Putamen (tissue), 1 donor: ENCODE measurements around the gene GPX7.

Experiments used
- DNase-seq: peaks from one replicate; pipeline ENCODE4 v3.0.0-alpha.2; 2016; ENCODE audit warnings: low spot score

GPX7 gene

GRCh38 chr1:52588027-52588426 is 14.1 kb upstream of the GPX7 start:
- no peak for DNase-seq

- DNase-seq = no peak
Observed at GRCh38 chr1:52588535-52588934, 13.6 kb upstream of the GPX7 start.

GRCh38 chr1:52590266-52590665 is 11.9 kb upstream of the GPX7 start:
- no peak for DNase-seq

- no peak for DNase-seq
Observed at GRCh38 chr1:52592637-52593323, 9.4 kb upstream of the GPX7 start.

- no peak for DNase-seq
Observed at GRCh38 chr1:52593495-52593894, 8.7 kb upstream of the GPX7 start.

- no peak for DNase-seq
Observed at GRCh38 chr1:52595061-52595460, 7.1 kb upstream of the GPX7 start.

GRCh38 chr1:52597912-52598311 is 4.3 kb upstream of the GPX7 start:
- DNase-seq = no peak

- no peak for DNase-seq
Observed at GRCh38 chr1:52598729-52599128, 3.4 kb upstream of the GPX7 start.

- no peak for DNase-seq
Observed at GRCh38 chr1:52599236-52599635, 2.9 kb upstream of the GPX7 start.

- no peak for DNase-seq
Observed at GRCh38 chr1:52600533-52601179, 1.5 kb upstream of the GPX7 start.

- DNase-seq = no peak
Observed at GRCh38 chr1:52601519-52601918, 652 bp upstream of the GPX7 start.

- DNase-seq = no peak
Observed at GRCh38 chr1:52602856-52603600, 857 bp downstream of the GPX7 start.

- no peak for DNase-seq
Observed at GRCh38 chr1:52603630-52604029, 1.5 kb downstream of the GPX7 start.

- no peak for DNase-seq
Observed at GRCh38 chr1:52604063-52604770, 2.0 kb downstream of the GPX7 start.

- DNase-seq = no peak
Observed at GRCh38 chr1:52613636-52614373, 11.6 kb downstream of the GPX7 start.

GRCh38 chr1:52614671-52615070 is 12.5 kb downstream of the GPX7 start:
- DNase-seq = no peak

GRCh38 chr1:52615489-52616042 is 13.4 kb downstream of the GPX7 start:
- no peak for DNase-seq

GRCh38 chr1:52621950-52622349 is 19.8 kb downstream of the GPX7 start:
- no peak for DNase-seq

GRCh38 chr1:52623812-52624211 is 21.6 kb downstream of the GPX7 start:
- no peak for DNase-seq

GRCh38 chr1:52627028-52627427 is 24.9 kb downstream of the GPX7 start:
- no peak for DNase-seq

- no peak for DNase-seq
Observed at GRCh38 chr1:52628614-52629324, 26.6 kb downstream of the GPX7 start.
